ENCODE measurements around the gene TMUB1. TPM values are rescaled to one million over a fixed set of nuclear protein-coding genes. Genes with fewer than 3 reads are reported as not detected.

TMUB1 gene
- total RNA-seq, 1 donor from 2014 or later = 36.3 TPM

DNA sequence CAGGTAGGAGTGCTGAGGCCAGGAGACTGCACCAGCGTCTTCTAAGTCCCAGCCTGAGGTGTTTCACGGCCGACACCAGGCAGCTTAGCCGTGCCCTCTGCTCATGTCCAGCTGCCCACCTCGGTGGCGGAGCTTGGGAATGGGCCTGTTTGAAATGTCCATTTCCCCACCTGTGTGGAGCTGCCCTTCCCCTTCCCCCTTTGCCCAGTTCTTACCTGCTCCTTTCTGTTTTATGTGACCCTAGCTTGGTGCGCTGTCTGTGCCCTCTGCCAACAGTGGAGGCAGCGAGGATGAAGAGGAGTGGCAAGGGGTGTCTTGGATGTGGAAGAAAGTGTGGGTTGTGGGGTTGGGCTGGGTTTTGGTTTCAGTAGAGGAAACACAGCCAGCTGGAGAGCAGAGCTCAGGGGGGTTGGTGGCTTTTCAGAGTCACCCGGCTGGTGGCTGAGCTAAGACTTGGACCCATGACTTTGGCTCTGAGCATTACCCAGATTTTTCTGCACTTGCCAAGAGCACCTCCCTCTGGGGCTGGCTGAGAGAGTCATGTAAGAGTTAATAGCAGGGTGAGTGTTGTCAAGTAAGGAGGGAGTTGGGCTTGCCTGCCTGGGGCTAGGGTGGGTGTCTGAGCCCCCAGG is 46.8 kb upstream of the TMUB1 start:
- Histone ChIP-seq H3K4me1 (no peaks in the 10 kb centered on the region), H3K36me3 (peaks cover 79% of the 10 kb centered on the region), H3K27me3 (no peaks in the 10 kb centered on the region), H3K4me3 (no peak overlapping the region), H3K9me3 (no peaks in the 10 kb centered on the region), H3K27ac (no peak overlapping the region)
- no peak for ATAC-seq
- intact Hi-C loops (cut with DNase I) = no loop called here
- no peak for DNase-seq
- no peak for TF ChIP-seq CTCF (IDR thresholded peaks at IDR 0.05)

DNA sequence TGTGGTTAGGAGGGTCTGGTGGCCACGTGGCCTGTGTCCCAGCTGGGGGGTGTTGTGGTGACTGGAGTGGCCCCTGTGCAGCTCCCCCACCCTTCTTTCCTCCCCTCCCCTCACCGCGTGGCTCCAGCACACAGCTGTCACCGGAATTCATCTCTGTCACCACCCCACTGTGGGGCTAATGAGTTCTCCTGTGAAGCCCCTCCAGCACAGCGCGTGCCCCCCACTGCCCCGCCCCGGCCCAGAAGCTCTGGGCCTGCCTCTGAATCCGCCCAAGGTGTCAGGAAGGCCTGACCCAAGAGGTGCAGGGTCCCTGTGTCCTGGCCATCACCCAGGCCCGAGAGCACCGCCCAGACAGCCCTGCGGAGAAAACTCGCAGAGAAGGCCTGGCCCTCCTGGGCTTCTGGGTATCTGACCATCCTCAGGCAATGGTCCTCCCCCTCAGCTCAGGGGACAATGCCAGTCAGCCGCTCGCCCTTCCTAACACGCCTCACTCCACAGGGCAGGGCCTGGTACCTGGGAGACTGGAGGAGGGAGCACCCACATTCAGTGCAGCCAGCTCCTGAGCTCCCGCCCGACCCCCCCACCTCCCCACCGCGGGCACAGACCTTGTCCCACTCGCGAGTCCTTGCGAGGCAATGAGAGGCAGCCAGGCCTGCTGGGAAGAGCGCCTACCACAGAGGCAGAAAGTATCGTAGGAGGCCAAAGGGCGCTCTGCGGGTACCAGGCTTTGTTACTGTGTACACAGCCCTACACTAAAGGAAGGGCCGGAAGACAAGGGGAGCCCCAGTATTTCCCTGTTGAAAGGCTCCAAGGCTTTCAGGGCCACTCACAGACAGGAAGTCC is 46.0 kb upstream of the TMUB1 start:
- H3K36me3 ChIP-seq = peaks cover 79% of the 10 kb centered on the region
- H3K27me3 ChIP-seq = no peaks in the 10 kb centered on the region
- H3K4me1 ChIP-seq = no peaks in the 10 kb centered on the region
- intact Hi-C loops (cut with DNase I) = no loop called here
- H3K4me3 ChIP-seq = no peak overlapping the region
- no peak overlapping the region for H3K27ac ChIP-seq
- H3K9me3 ChIP-seq = no peaks in the 10 kb centered on the region
- DNase-seq (no peak), ATAC-seq (no peak)
- TF ChIP-seq CTCF (IDR thresholded peaks at IDR 0.05) = no peak

DNA sequence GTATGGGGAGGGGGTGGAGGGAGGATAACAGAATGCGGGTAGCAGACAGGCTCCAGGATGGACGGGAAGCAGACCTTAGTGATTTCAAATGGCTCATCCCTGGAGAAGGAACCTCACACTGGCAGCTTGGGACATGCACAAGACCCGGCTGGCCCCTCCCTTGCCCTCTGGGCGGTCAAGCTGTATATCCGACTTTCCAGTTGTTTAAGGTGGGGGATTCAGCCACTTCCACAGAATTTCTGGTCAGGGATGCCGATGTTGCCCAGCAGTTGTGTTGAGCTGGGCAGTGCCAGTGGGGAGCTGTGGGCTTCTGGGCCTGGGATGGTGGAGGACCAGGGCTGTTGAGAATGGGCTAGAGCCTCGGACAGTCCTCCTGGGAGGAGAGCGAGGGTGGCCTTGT is 45.4 kb upstream of the TMUB1 start:
- Histone ChIP-seq H3K4me1 (no peaks in the 10 kb centered on the region), H3K36me3 (peaks cover 79% of the 10 kb centered on the region), H3K27ac (no peak overlapping the region), H3K4me3 (no peak overlapping the region), H3K27me3 (no peaks in the 10 kb centered on the region), H3K9me3 (no peaks in the 10 kb centered on the region)
- ATAC-seq = no peak
- intact Hi-C loops (cut with DNase I) = no loop called here
- TF ChIP-seq CTCF (IDR thresholded peaks at IDR 0.05) = no peak
- DNase-seq = no peak

GRCh38 chr7:151128144-151128543 is 44.9 kb upstream of the TMUB1 start:
- TF ChIP-seq CTCF (IDR thresholded peaks at IDR 0.05) = no peak
- H3K27ac ChIP-seq = no peak overlapping the region

GRCh38 chr7:151126491-151127137 is 43.3 kb upstream of the TMUB1 start:
- H3K4me3 ChIP-seq = no peak overlapping the region
- H3K9me3 ChIP-seq = no peaks in the 10 kb centered on the region
- no peaks in the 10 kb centered on the region for H3K27me3 ChIP-seq
- H3K36me3 ChIP-seq = peaks cover 79% of the 10 kb centered on the region
- no peak overlapping the region for H3K27ac ChIP-seq
- intact Hi-C loops (cut with DNase I) = no loop called here
- DNase-seq (no peak), ATAC-seq (no peak)
- H3K4me1 ChIP-seq = no peaks in the 10 kb centered on the region
- TF ChIP-seq CTCF (IDR thresholded peaks at IDR 0.05) = no peak

More at GRCh38 chr7:151128144-151128543, 44.9 kb upstream of the TMUB1 start:
- no peak overlapping the region for H3K4me3 ChIP-seq
- H3K36me3 ChIP-seq = peaks cover 79% of the 10 kb centered on the region
- no peaks in the 10 kb centered on the region for H3K9me3 ChIP-seq
- ATAC-seq = no peak
- DNase-seq = no peak
- H3K4me1 ChIP-seq = no peaks in the 10 kb centered on the region
- intact Hi-C loops (cut with DNase I) = no loop called here
- H3K27me3 ChIP-seq = no peaks in the 10 kb centered on the region
